Stimulated activated CD8-positive, alpha-beta memory T cell treated with anti-CD3 and anti-CD28 coated beads, Interleukin-2, amount 100 ng/mL, for 1 hour (primary cell): Measurements from ENCODE around the gene MORN5.

Experiments used
- DNase-seq, 2 donors: peaks; one replicate each; pipeline ENCODE4 v3.0.0-alpha.2; 2020; ENCODE audit warnings: low read depth in 2 of 2

MORN5 gene

GRCh38 chr9:122124528-122124927 lies 35.2 kb upstream of the MORN5 start:
- no peak for DNase-seq

GRCh38 chr9:122125158-122125508 lies 34.6 kb upstream of the MORN5 start:
- DNase-seq, result peak; percentile 55 to 59

GRCh38 chr9:122125509-122126330 lies 34.0 kb upstream of the MORN5 start:
- DNase-seq, result no peak

GRCh38 chr9:122126331-122127261 lies 33.1 kb upstream of the MORN5 start:
- no peak for DNase-seq

- no peak for DNase-seq
Measured at GRCh38 chr9:122127396-122127798, 32.3 kb upstream of the MORN5 start.

- no peak for DNase-seq
Measured at GRCh38 chr9:122128007-122128968, 31.4 kb upstream of the MORN5 start.

- DNase-seq, result no peak
Measured at GRCh38 chr9:122128969-122129343, 30.8 kb upstream of the MORN5 start.

GRCh38 chr9:122129969-122130368 lies 29.7 kb upstream of the MORN5 start:
- DNase-seq, result no peak

- DNase-seq, result no peak
Measured at GRCh38 chr9:122130837-122131236, 28.9 kb upstream of the MORN5 start.

- no peak for DNase-seq
Measured at GRCh38 chr9:122131401-122132001, 28.2 kb upstream of the MORN5 start.

- no peak for DNase-seq
Measured at GRCh38 chr9:122132539-122132938, 27.2 kb upstream of the MORN5 start.

- DNase-seq, result no peak
Measured at GRCh38 chr9:122133263-122133983, 26.3 kb upstream of the MORN5 start.

- no peak for DNase-seq
Measured at GRCh38 chr9:122133984-122134535, 25.6 kb upstream of the MORN5 start.

GRCh38 chr9:122134822-122135528 lies 24.7 kb upstream of the MORN5 start:
- no peak for DNase-seq

GRCh38 chr9:122135529-122135859 lies 24.2 kb upstream of the MORN5 start:
- no peak for DNase-seq

- DNase-seq, result no peak
Measured at GRCh38 chr9:122138560-122139268, 21.0 kb upstream of the MORN5 start.

GRCh38 chr9:122140368-122141193 lies 19.1 kb upstream of the MORN5 start:
- no peak for DNase-seq

- no peak for DNase-seq
Measured at GRCh38 chr9:122141671-122142070, 18.0 kb upstream of the MORN5 start.
